ENCODE data around the gene TRIM17.

TRIM17 gene

GRCh38 chr1:228459091-228459993 is 42.7 kb upstream of the TRIM17 start:
- no peak for TF ChIP-seq Cebpa-rat (IDR thresholded peaks at IDR 0.05)
- peaks cover 0 to 13% (median 7%) of the 10 kb centered on the region in 11 experiments; a peak in 11 of 22 replicates for H3K27me3 ChIP-seq
- no peaks in the 10 kb centered on the region for H3K36me3 ChIP-seq
- no peaks in the 10 kb centered on the region for H4K20me1 ChIP-seq
- peaks cover 14 to 35% (median 23%) of the 10 kb centered on the region in 11 experiments for H3K9me3 ChIP-seq (replicated peaks in 1 of 11)
- H3K4me1 ChIP-seq: no peaks in the 10 kb centered on the region
- H3K4me2 ChIP-seq: no peak overlapping the region
- H3K4me3 ChIP-seq: no peak overlapping the region
- H3K9ac ChIP-seq: no peak overlapping the region
- no peak overlapping the region for H3K27ac ChIP-seq

GRCh38 chr1:228457396-228458176 is 40.9 kb upstream of the TRIM17 start:
- Histone ChIP-seq H3K4me1 (peaks cover 0 to 4% (median under 1%) of the 10 kb centered on the region in 10 experiments; a peak in 6 of 20 replicates), H3K4me2 (no peak overlapping the region), H3K9ac (no peak overlapping the region)

GRCh38 chr1:228457017-228457395 is 40.3 kb upstream of the TRIM17 start:
- Histone ChIP-seq H4K20me1 (no peaks in the 10 kb centered on the region), H3K4me3 (no peak overlapping the region), H3K9me3 (replicated peaks in 1 of 11) (peaks cover 13 to 28% (median 21%) of the 10 kb centered on the region in 11 experiments), H3K36me3 (no peaks in the 10 kb centered on the region), H3K9ac (no peak overlapping the region), H3K4me1 (peaks cover 0 to 10% (median 3%) of the 10 kb centered on the region in 10 experiments; a peak in 8 of 20 replicates), H3K27me3 (peaks cover 0 to 6% (median 0%) of the 10 kb centered on the region in 11 experiments; a peak in 2 of 22 replicates), H3K4me2 (no peak overlapping the region), H3K27ac (no peak overlapping the region)
- no peak for TF ChIP-seq Cebpa-rat (IDR thresholded peaks at IDR 0.05)

More at GRCh38 chr1:228457396-228458176, 40.9 kb upstream of the TRIM17 start:
- peaks cover 13 to 28% (median 21%) of the 10 kb centered on the region in 11 experiments for H3K9me3 ChIP-seq (replicated peaks in 1 of 11)
- H3K36me3 ChIP-seq: no peaks in the 10 kb centered on the region
- no peak overlapping the region for H3K27ac ChIP-seq
- peaks cover 0 to 6% (median 0%) of the 10 kb centered on the region in 11 experiments; a peak in 2 of 22 replicates for H3K27me3 ChIP-seq
- TF ChIP-seq Cebpa-rat (IDR thresholded peaks at IDR 0.05): no peak
- H4K20me1 ChIP-seq: no peaks in the 10 kb centered on the region
- no peak overlapping the region for H3K4me3 ChIP-seq

DNA sequence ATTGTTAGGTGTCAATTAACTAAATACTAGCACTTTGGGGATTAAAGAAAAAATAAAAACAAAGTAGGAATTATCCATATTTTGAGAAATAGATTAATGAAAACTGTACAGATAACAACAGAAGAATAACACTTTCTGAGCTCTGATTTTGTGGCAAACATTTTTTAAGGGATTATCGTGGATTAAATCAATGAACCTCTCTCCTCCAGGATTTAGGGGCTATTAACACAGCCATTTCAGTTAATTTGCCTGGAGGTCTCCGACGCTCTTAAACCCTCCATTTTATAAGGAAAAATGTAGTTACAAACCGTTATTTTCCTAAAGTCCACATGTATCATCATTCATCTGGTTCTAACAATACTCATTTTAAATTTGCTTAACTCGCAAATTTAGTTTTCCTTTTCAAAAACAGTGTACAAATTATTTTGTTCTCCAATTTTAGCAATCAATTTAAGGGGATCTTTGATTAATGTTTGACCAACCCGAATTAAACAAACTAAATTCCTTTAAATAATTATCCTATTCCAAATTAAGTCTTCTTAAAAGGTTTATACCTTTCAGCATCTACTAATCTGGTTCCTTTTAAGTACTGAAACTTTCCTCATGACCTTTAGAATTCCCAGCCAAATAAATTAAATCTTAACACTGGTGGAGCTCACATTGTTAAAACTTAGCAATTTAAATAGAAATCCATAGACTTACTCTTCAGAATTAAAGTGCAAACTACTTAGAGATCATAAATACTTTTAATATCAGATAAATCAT is 39.8 kb upstream of the TRIM17 start:
- no peak overlapping the region for H3K4me3 ChIP-seq
- H3K27me3 ChIP-seq: peaks cover 0 to 6% (median 0%) of the 10 kb centered on the region in 11 experiments; a peak in 2 of 22 replicates
- H4K20me1 ChIP-seq: no peaks in the 10 kb centered on the region
- no peak overlapping the region for H3K27ac ChIP-seq
- peaks cover 0 to 13% (median 3%) of the 10 kb centered on the region in 10 experiments; a peak in 8 of 20 replicates for H3K4me1 ChIP-seq
- TF ChIP-seq Cebpa-rat (IDR thresholded peaks at IDR 0.05): no peak
- H3K9me3 ChIP-seq (replicated peaks in 1 of 11): peaks cover 13 to 28% (median 21%) of the 10 kb centered on the region in 11 experiments
- no peaks in the 10 kb centered on the region for H3K36me3 ChIP-seq
- H3K9ac ChIP-seq: no peak overlapping the region
- H3K4me2 ChIP-seq: no peak overlapping the region

DNA sequence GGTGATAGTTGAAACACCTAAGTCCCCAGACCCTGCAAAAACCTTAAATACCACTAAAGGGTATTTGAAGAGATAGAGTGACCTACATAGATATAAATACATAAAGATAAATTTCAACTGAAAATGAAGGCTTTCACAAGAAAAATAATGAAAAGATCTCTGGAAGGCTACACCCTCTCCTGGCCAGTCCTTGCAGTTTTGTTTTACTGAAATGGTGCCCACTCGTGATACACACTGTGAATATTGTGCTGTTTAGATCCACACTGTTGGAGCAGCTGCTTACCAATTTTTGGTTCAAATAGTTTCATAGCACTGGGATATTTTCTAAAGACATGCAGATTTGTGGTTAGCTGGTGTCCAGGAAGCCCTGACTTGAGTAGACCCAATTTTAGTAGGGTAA is 39.1 kb upstream of the TRIM17 start:
- no peak overlapping the region for H3K4me3 ChIP-seq
- no peak overlapping the region for H3K9ac ChIP-seq
- H3K4me2 ChIP-seq: no peak overlapping the region
- no peak overlapping the region for H3K27ac ChIP-seq
- H3K36me3 ChIP-seq: no peaks in the 10 kb centered on the region
- peaks cover 0 to 6% (median 0%) of the 10 kb centered on the region in 11 experiments; a peak in 2 of 22 replicates for H3K27me3 ChIP-seq
- TF ChIP-seq Cebpa-rat (IDR thresholded peaks at IDR 0.05): no peak
- peaks cover 0 to 13% (median 3%) of the 10 kb centered on the region in 10 experiments; a peak in 8 of 20 replicates for H3K4me1 ChIP-seq
- H3K9me3 ChIP-seq (replicated peaks in 1 of 11): peaks cover 13 to 28% (median 21%) of the 10 kb centered on the region in 11 experiments
- no peaks in the 10 kb centered on the region for H4K20me1 ChIP-seq

GRCh38 chr1:228454238-228454637 is 37.6 kb upstream of the TRIM17 start:
- Histone ChIP-seq H3K9ac (no peak overlapping the region), H3K27ac (no peak overlapping the region), H3K27me3 (peaks cover 0 to 3% (median 0%) of the 10 kb centered on the region in 11 experiments; a peak in 2 of 22 replicates), H3K4me1 (peaks cover 0 to 13% (median 3%) of the 10 kb centered on the region in 10 experiments; a peak in 8 of 20 replicates), H4K20me1 (no peaks in the 10 kb centered on the region), H3K9me3 (replicated peaks in 1 of 11) (peaks cover 9 to 24% (median 21%) of the 10 kb centered on the region in 11 experiments), H3K36me3 (no peaks in the 10 kb centered on the region), H3K4me2 (no peak overlapping the region), H3K4me3 (no peak overlapping the region)
- no peak for TF ChIP-seq Cebpa-rat (IDR thresholded peaks at IDR 0.05)

- Histone ChIP-seq H4K20me1 (no peaks in the 10 kb centered on the region), H3K27me3 (no peaks in the 10 kb centered on the region; a peak in 1 of 22 replicates), H3K36me3 (no peaks in the 10 kb centered on the region), H3K27ac (no peak overlapping the region), H3K4me3 (no peak overlapping the region), H3K4me2 (no peak overlapping the region), H3K4me1 (peaks cover 0 to 13% (median 3%) of the 10 kb centered on the region in 10 experiments; a peak in 8 of 20 replicates), H3K9me3 (replicated peaks in 1 of 11) (peaks cover 7 to 18% (median 16%) of the 10 kb centered on the region in 11 experiments), H3K9ac (no peak overlapping the region)
- TF ChIP-seq Cebpa-rat (IDR thresholded peaks at IDR 0.05): no peak
These were observed 37.0 kb upstream of the TRIM17 start for GRCh38 chr1:228453614-228454013.

- Histone ChIP-seq H3K4me3 (no peak overlapping the region), H3K27me3 (no peaks in the 10 kb centered on the region; a peak in 1 of 22 replicates), H4K20me1 (no peaks in the 10 kb centered on the region), H3K27ac (no peak overlapping the region), H3K36me3 (no peaks in the 10 kb centered on the region), H3K9me3 (replicated peaks in 1 of 11) (peaks cover 7 to 12% (median 11%) of the 10 kb centered on the region in 11 experiments), H3K9ac (no peak overlapping the region), H3K4me2 (no peak overlapping the region; a peak in 1 of 22 replicates), H3K4me1 (peaks cover 0 to 13% (median 3%) of the 10 kb centered on the region in 10 experiments; a peak in 8 of 20 replicates)
- no peak for TF ChIP-seq Cebpa-rat (IDR thresholded peaks at IDR 0.05)
These were observed 36.4 kb upstream of the TRIM17 start for GRCh38 chr1:228453022-228453560.

Data from BLaER1 treated with 17β-estradiol and CSF1 and Interleukin-3, amounts not matched to agents 10 nM and 100 nM (cell line).